HepG2 (cell line): ENCODE results near the gene PSAPL1. TPM values are rescaled to one million over a fixed set of nuclear protein-coding genes. Genes with fewer than 3 reads are reported as not detected.

ENCODE experiments used
- ATAC-seq: fragments of 200-7000 bp; cut with Tn5 transposase; 3 replicates; pipeline ENCODE4 v1.9.1; 2020; ENCODE audit warnings: mild to moderate bottlenecking, moderate library complexity
- BruUV-seq: library from RNA; stranded (reverse); fragments of 400-500 nt; replicated peaks from 2 replicates; lab custom pipeline; 2021; lab: Mats Ljungman, UMichigan
- CTCF ChIA-PET: fragments of 300-600 bp; formaldehyde crosslinking; extraction: SDS; loops from one replicate; lab custom pipeline; 2021; ENCODE audit warnings: low total read pairs, inconsistent platforms, low intra/inter-chr PET ratio; lab: Yijun Ruan, JAX
- POLR2A ChIA-PET: fragments of 350-600 bp; sonication (Branson Sonifier 250); formaldehyde crosslinking; loops from one replicate; lab custom pipeline; 2020; ENCODE audit warnings: antibody characterized with exemption, inconsistent platforms; lab: Yijun Ruan, JAX
- DNase-seq: peaks from one replicate; pipeline ENCODE4 v3.0.0-alpha.2; 2015; ENCODE audit warnings: low spot score
- FAIRE-seq: peaks from 3 replicates; lab custom pipeline; 2011; peaks lifted over from hg19 to GRCh38; lab: Jason Lieb, UNC
- H2AFZ ChIP-seq: one replicate; pipeline ENCODE4 v1.6.1; 2011; ENCODE audit warnings: low read length, inconsistent platforms
- H3K27ac ChIP-seq: fragments of 300-600 bp; 3 replicates; pipeline ENCODE4 v1.8.0; 2011; ENCODE audit warnings: mixed run types, mild to moderate bottlenecking, mixed read lengths, low read length, inconsistent platforms; ENCODE audit not compliant: insufficient read depth; ENCODE audit errors: extremely low read length
- H3K27me3 ChIP-seq, 2 experiments: fragments of 200-600 bp in 1 of 2; 2 replicates in 1 of 2; 3 replicates in 1 of 2; pipeline versions ENCODE4 v1.6.0 to v1.8.0; 2011; ENCODE audit warnings: low read length in 2 of 2, mild to moderate bottlenecking in 2 of 2, moderate library complexity in 2 of 2, inconsistent platforms in 1 of 2; ENCODE audit not compliant: insufficient read depth in 2 of 2, control insufficient read depth in 1 of 2
- H3K36me3 ChIP-seq, 2 experiments: fragments of 200-600 bp in 1 of 2; replicated peaks in 1 of 2; 2 replicates in 1 of 2; 3 replicates in 1 of 2; pipeline versions ENCODE4 v1.5.1 to v1.8.0; 2011; ENCODE audit warnings: low read length in 2 of 2, inconsistent platforms in 1 of 2; ENCODE audit not compliant: insufficient read depth in 2 of 2, control insufficient read depth in 1 of 2
- H3K4me1 ChIP-seq: 2 replicates; pipeline ENCODE4 v1.5.1; 2012; ENCODE audit warnings: low read length, inconsistent platforms; ENCODE audit not compliant: insufficient read depth
- H3K4me2 ChIP-seq: 2 replicates; pipeline ENCODE4 v1.6.0; 2011; ENCODE audit warnings: low read depth, low read length, inconsistent platforms
- H3K4me3 ChIP-seq, 3 experiments: fragments of 200-600 bp in 1 of 3; sonication (generic), shearing (Covaris generic) in 1 of 3; replicated peaks in 1 of 3; 2 replicates each; pipeline ENCODE4 v1.5.1; 2011 to 2016; ENCODE audit warnings: low read length in 3 of 3, inconsistent platforms in 2 of 3, low read depth in 2 of 3, mild to moderate bottlenecking in 2 of 3, control low read depth in 1 of 3, mixed read lengths in 1 of 3; ENCODE audit not compliant: insufficient read depth in 1 of 3
- H3K79me2 ChIP-seq: one replicate; pipeline ENCODE4 v1.6.1; 2011; ENCODE audit warnings: low read length, inconsistent platforms; ENCODE audit not compliant: insufficient read depth
- H3K9ac ChIP-seq: 2 replicates; pipeline ENCODE4 v1.6.0; 2011; ENCODE audit warnings: mild to moderate bottlenecking, low read depth, low read length, inconsistent platforms; ENCODE audit not compliant: insufficient read depth
- H3K9me3 ChIP-seq: 2 replicates; pipeline ENCODE4 v1.5.1; 2012; ENCODE audit warnings: mild to moderate bottlenecking, low read length
- H4K20me1 ChIP-seq: 2 replicates; pipeline ENCODE4 v1.6.0; 2011; ENCODE audit warnings: inconsistent platforms, mild to moderate bottlenecking, low read length, moderate library complexity; ENCODE audit not compliant: insufficient read depth
- BCL3 ChIP-seq: sonication (generic); formaldehyde crosslinking; IDR thresholded peaks from 2 replicates; pipeline ENCODE4 v1.5.1; 2020; ENCODE audit warnings: mild to moderate bottlenecking, missing genetic modification reagents, moderate library complexity
- ERF ChIP-seq: IDR thresholded peaks from 2 replicates; pipeline ENCODE4 v1.6.1; 2018; ENCODE audit warnings: missing biosample characterization, missing genetic modification reagents
- GLI4 ChIP-seq: sonication (generic); formaldehyde crosslinking; IDR thresholded peaks from 2 replicates; pipeline ENCODE4 v1.5.1; 2020; ENCODE audit warnings: missing genetic modification reagents, mild to moderate bottlenecking, moderate library complexity, borderline replicate concordance
- HDAC1 ChIP-seq: sonication (generic); formaldehyde crosslinking; IDR thresholded peaks from 2 replicates; pipeline ENCODE4 v1.5.1; 2020; ENCODE audit warnings: mild to moderate bottlenecking, missing genetic modification reagents
- HNRNPUL1 ChIP-seq: fragments of 200-400 bp; formaldehyde crosslinking; IDR thresholded peaks from 2 replicates; pipeline ENCODE4 v1.6.1; 2017; ENCODE audit warnings: low read depth, mild to moderate bottlenecking, low read length, moderate library complexity
- MAFF ChIP-seq: IDR thresholded peaks from 2 replicates; pipeline ENCODE4 v1.6.1; 2011; ENCODE audit warnings: low read depth, low read length, improper control_type of control experiment
- RBM22 ChIP-seq: fragments of 200-400 bp; formaldehyde crosslinking; optimal IDR thresholded peaks from 2 replicates; pipeline ENCODE3; 2017; ENCODE audit warnings: mild to moderate bottlenecking, low read length, moderate library complexity
- SKI ChIP-seq: fragments of 450-650 bp; IDR thresholded peaks from one replicate; pipeline ENCODE4 v1.6.1; 2018; ENCODE audit warnings: mild to moderate bottlenecking; ENCODE audit not compliant: partially characterized antibody
- SMAD3 ChIP-seq: sonication (generic); formaldehyde crosslinking; IDR thresholded peaks from 2 replicates; pipeline ENCODE4 v1.4.0; 2020; ENCODE audit warnings: missing genetic modification reagents
- TSC22D2 ChIP-seq: sonication (generic); formaldehyde crosslinking; IDR thresholded peaks from 2 replicates; pipeline ENCODE4 v1.5.1; 2020; ENCODE audit warnings: missing genetic modification reagents, mild to moderate bottlenecking, borderline replicate concordance
- ZBTB21 ChIP-seq: sonication (generic); formaldehyde crosslinking; IDR thresholded peaks from 2 replicates; pipeline ENCODE4 v1.4.0; 2020; ENCODE audit warnings: missing genetic modification reagents
- ZNF274 ChIP-seq: sonication (generic); formaldehyde crosslinking; IDR thresholded peaks from 2 replicates; pipeline ENCODE4 v1.5.1; 2020; ENCODE audit warnings: mild to moderate bottlenecking, missing genetic modification reagents
- ZNF350 ChIP-seq: sonication (generic); formaldehyde crosslinking; IDR thresholded peaks from 2 replicates; pipeline ENCODE4 v1.4.0; 2020; ENCODE audit warnings: mild to moderate bottlenecking, low read depth, missing genetic modification reagents, borderline replicate concordance
- ZNF432 ChIP-seq: sonication (generic); formaldehyde crosslinking; IDR thresholded peaks from 2 replicates; pipeline ENCODE4 v1.5.0; 2020; ENCODE audit warnings: missing genetic modification reagents, mild to moderate bottlenecking, borderline replicate concordance
- ZNF768 ChIP-seq: sonication (generic); formaldehyde crosslinking; IDR thresholded peaks from 2 replicates; pipeline ENCODE4 v1.4.0; 2020; ENCODE audit warnings: missing genetic modification reagents
- ZNF788 ChIP-seq: sonication (generic); formaldehyde crosslinking; IDR thresholded peaks from 2 replicates; pipeline ENCODE4 v1.5.0; 2020; ENCODE audit warnings: mild to moderate bottlenecking, missing genetic modification reagents, borderline replicate concordance
- WGBS: methylation state at CpG from one replicate; pipeline ENCODE4 v1.1.6; 2017; ENCODE audit warnings: low lambda C conversion rate; 5-methylcytosine and 5-hydroxymethylcytosine counted together
- in situ Hi-C: cut with HindIII; loops from 2 replicates; pipeline ENCODE4 v1.10.0; 2017; ENCODE audit warnings: low pct_unique_long_range_greater_than_20kb; ENCODE audit not compliant: extremely low pct_ligation_motif_present
- intact Hi-C: fragments of 100-400 bp; cut with micrococcal nuclease; formaldehyde crosslinking; loops from one replicate; pipeline ENCODE4 v1.10.0; 2022; ENCODE audit not compliant: unreplicated experiment
- polyA plus RNA-seq, 8 experiments: library from polyadenylated mRNA; depleted of rRNA in 3 of 8; stranded (reverse) in 7 of 8; unstranded in 1 of 8; fragments of >200 nt; fragmentation: Illumina TruSeq in 4 of 8; extraction: Trizol in 4 of 8; gene quantifications; 2 replicates each; pipeline versions ENCODE4 v1.2.1 to v1.2.3, GENCODE V29; 2011 to 2016; ENCODE audit warnings: low read depth in 4 of 8, missing spikeins in 1 of 8, mixed read lengths in 1 of 8; ENCODE audit not compliant: insufficient read depth in 1 of 8
- total RNA-seq, 5 experiments: library from RNA; depleted of rRNA; stranded (reverse); fragments of >200 nt; fragmentation: Illumina TruSeq; extraction: Trizol; gene quantifications; 2 replicates each; pipeline ENCODE4 v1.2.3, GENCODE V29; 2016; ENCODE audit warnings: low read depth in 1 of 5
- TF ChIP-seq, protein P1 (sequence below): sonication (generic); formaldehyde crosslinking; conservative IDR thresholded peaks from 2 replicates; pipeline ENCODE4 v1.8.0; 2022; ENCODE audit warnings: mild to moderate bottlenecking, moderate library complexity, missing genetic modification reagents

PSAPL1 gene
- total and polyA plus RNA-seq, 2 of the 13 experiments (the other 11 are each of a cell fraction or from before 2014, with no cell fraction given): 0.02 to 0.16 TPM

GRCh38 chr4:7458066-7458425 is 23.3 kb upstream of the PSAPL1 start:
- BruUV-seq: no TSS peak
- FAIRE-seq: no peak

More at GRCh38 chr4:7458066-7458425, 23.3 kb upstream of the PSAPL1 start:
- TF ChIP-seq SKI (no peak), ERF (CRISPR knock-in tag) (no peak), SMAD3 (CRISPR knock-in tag) (no peak), GLI4 (CRISPR knock-in tag) (no peak), ZNF274 (CRISPR knock-in tag) (no peak), ZNF768 (CRISPR knock-in tag) (no peak), TSC22D2 (no peak), ZNF788 (no peak), HDAC1 (CRISPR knock-in tag) (no peak), ZBTB21 (no peak), ZNF350 (CRISPR knock-in tag) (no peak), HNRNPUL1 (no peak), RBM22 (no peak), ZNF432 (CRISPR knock-in tag) (no peak), MAFF (no peak), BCL3 (CRISPR knock-in tag) (no peak)
- TF ChIP-seq, protein P1, sequence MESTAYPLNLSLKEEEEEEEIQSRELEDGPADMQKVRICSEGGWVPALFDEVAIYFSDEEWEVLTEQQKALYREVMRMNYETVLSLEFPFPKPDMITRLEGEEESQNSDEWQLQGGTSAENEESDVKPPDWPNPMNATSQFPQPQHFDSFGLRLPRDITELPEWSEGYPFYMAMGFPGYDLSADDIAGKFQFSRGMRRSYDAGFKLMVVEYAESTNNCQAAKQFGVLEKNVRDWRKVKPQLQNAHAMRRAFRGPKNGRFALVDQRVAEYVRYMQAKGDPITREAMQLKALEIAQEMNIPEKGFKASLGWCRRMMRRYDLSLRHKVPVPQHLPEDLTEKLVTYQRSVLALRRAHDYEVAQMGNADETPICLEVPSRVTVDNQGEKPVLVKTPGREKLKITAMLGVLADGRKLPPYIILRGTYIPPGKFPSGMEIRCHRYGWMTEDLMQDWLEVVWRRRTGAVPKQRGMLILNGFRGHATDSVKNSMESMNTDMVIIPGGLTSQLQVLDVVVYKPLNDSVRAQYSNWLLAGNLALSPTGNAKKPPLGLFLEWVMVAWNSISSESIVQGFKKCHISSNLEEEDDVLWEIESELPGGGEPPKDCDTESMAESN (CRISPR knock-in tag): no peak
- Histone ChIP-seq H3K79me2 (no peaks in the 10 kb centered on the region), H3K27me3 (peaks cover 3 to 8% of the 10 kb centered on the region in 2 experiments; a peak in 4 of 5 replicates), H3K27ac (no peak overlapping the region), H3K36me3 (no peaks in the 10 kb centered on the region), H2AFZ (no peak overlapping the region), H3K9me3 (no peaks in the 10 kb centered on the region), H3K4me2 (no peak overlapping the region), H3K9ac (no peak overlapping the region), H3K4me1 (peaks cover 13% of the 10 kb centered on the region), H4K20me1 (no peaks in the 10 kb centered on the region), H3K4me3 (no peak overlapping the region)
- intact Hi-C loops (no loop called here), in situ Hi-C loops (no loop called here)
- no peak for DNase-seq
- ChIA-PET CTCF (no interaction called here), POLR2A (no interaction called here)
- no peak for ATAC-seq
- WGBS: 29% methylated on average over 9 of the region's 9 CpGs
